ENCODE results near the gene MT1B. TPM values are rescaled to one million over a fixed set of nuclear protein-coding genes. Genes with fewer than 3 reads are reported as not detected.
"Not testable (repeated sequence)": the region's sequence is repeated elsewhere in the genome, so short reads cannot be mapped to it uniquely, and the experiment has no call there.

MT1B gene
- total and polyA plus RNA-seq, 8 donors: 0.45 to 0.66 TPM; not detected in 6

DNA sequence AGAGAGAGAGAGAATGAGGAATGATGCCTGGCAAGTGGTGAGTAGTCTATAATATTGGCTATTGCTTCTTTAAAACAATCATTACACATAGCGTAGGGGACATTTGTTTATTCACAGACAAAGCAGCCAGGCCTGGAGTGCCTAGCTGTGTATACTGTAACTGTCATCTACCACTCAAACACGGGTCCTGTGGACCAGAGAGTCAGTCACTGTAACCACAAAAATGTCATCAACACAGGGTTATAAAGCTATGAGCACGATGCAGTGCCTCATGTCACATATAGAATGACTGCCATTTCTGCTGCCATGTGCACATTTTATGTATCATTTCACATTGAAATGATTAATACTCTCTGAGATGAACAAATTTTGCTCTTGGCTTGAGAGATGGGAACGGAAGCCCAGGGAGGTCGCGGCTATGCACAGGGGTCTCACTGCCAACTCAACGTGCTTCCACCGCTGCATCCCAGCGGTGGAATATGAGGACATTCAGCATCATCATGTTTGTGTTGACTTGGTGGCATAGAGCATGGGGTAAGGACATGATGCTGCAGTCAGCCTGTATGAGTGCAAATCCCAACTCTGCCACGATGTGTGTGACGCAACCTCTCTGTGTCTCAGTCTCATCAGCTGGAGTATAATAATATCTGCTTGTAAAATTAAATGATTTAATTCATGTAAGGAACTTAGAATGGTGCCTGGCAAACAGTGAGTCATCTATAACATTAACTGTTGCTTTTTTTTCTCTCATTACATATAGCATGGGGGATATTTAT is 21.3 kb downstream of the MT1B start:
- Histone ChIP-seq H3K4me3 (no peak overlapping the region), H3K27me3 (peaks cover 28 to 88% of the 10 kb centered on the region in 2 donors), H3K4me1 (peaks cover 0 to 11% of the 10 kb centered on the region in 2 donors), H3K9me3 (no peaks in the 10 kb centered on the region), H3K36me3 (no peaks in the 10 kb centered on the region), H3K27ac (no peak overlapping the region)
- intact Hi-C loops (cut with DNase I): no loop called here
- DNase-seq (no peak), ATAC-seq (no peak)
- TF ChIP-seq, protein P1, sequence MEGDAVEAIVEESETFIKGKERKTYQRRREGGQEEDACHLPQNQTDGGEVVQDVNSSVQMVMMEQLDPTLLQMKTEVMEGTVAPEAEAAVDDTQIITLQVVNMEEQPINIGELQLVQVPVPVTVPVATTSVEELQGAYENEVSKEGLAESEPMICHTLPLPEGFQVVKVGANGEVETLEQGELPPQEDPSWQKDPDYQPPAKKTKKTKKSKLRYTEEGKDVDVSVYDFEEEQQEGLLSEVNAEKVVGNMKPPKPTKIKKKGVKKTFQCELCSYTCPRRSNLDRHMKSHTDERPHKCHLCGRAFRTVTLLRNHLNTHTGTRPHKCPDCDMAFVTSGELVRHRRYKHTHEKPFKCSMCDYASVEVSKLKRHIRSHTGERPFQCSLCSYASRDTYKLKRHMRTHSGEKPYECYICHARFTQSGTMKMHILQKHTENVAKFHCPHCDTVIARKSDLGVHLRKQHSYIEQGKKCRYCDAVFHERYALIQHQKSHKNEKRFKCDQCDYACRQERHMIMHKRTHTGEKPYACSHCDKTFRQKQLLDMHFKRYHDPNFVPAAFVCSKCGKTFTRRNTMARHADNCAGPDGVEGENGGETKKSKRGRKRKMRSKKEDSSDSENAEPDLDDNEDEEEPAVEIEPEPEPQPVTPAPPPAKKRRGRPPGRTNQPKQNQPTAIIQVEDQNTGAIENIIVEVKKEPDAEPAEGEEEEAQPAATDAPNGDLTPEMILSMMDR (IDR thresholded peaks at IDR 0.05): no peak

DNA sequence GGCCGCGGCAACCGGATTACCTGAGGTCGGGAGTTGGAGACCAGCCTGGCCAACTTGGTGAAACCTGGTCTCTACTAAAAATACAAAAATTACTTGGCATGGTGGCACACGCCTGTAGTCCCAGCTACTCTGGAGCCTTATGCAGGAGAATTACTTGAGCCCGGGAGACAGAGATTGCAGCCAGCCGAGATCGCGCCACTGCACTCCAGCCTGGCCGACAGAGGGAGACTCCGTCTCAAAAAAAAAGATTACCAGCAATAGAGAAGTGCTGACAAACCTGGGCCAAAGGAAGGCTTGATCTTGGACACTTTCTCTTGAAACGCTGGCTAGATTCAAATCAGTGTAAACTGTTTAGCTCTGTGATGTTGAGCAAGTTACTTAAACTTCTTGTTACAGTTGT is 22.2 kb downstream of the MT1B start:
- Histone ChIP-seq H3K27ac (no peak overlapping the region), H3K36me3 (no peaks in the 10 kb centered on the region), H3K4me1 (peaks cover 0 to 7% of the 10 kb centered on the region in 2 donors), H3K27me3 (peaks cover 18 to 78% of the 10 kb centered on the region in 2 donors), H3K4me3 (no peak overlapping the region), H3K9me3 (no peaks in the 10 kb centered on the region)
- DNase-seq: peak in 1 of 4 donors; percentile 36
- intact Hi-C loops (cut with DNase I): no loop called here
- TF ChIP-seq, protein P1 (IDR thresholded peaks at IDR 0.05): peak; percentile 40 to 47
- ATAC-seq: peak; percentile 70

DNA sequence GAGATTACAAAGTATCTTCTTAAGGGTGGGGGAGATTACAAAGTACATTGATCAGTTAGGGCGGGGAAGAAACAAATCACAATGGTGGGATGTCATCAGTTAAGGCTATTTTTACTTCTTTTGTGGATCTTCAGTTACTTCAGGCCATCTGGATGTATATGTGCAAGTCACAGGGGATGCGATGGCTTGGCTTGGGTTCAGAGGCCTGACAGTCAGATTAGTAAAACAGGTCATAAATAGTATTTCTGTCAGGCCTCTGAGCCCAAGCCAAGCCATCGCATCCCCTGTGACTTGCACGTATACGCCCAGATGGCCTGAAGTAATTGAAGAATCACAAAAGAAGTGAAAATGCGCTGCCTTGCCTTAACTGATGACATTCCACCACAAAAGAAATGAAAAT is 22.9 kb downstream of the MT1B start:
- H3K4me3 ChIP-seq; ATAC-seq; H3K9me3 ChIP-seq; DNase-seq; H3K4me1 ChIP-seq; H3K36me3 ChIP-seq; intact Hi-C loops (cut with DNase I); H3K27ac ChIP-seq: not testable (repeated sequence)
- H3K27me3 ChIP-seq: peaks cover 11 to 72% of the 10 kb centered on the region in 2 donors

DNA sequence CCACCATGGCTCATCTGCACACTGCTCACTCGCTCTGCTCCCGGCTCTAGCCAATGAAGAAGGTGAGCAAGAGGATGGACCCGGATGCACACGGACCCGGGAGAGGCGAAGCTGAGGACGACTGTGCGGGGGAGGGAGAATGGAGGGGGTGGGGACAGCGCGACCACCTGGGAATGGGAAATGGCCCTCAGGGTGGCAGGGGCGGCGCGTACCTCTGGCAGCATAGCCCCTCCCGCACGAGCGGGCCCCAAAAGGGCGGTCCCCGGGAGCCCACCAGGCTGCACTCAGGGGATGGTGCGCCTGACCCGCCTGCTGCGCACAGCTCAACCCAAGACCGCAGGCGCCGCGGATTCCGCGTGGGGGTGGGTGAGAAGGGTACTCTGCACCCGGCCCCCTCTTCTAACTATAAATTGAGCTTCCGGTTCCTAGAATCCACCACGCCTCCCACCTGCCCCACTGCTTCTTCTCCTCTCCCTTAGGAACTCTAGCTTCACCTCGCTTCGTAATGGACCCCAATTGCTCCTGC is 24.1 kb downstream of the MT1B start:
- DNase-seq (no peak), ATAC-seq (peak; percentile 46)
- intact Hi-C loops (cut with DNase I): no loop called here
- TF ChIP-seq, protein P1 (IDR thresholded peaks at IDR 0.05): no peak
- H3K4me3 ChIP-seq: peak overlapping the region; percentile 6 to 21
- peaks cover 5 to 60% of the 10 kb centered on the region in 2 donors for H3K27me3 ChIP-seq
- no peak overlapping the region for H3K27ac ChIP-seq
- no peaks in the 10 kb centered on the region for H3K9me3 ChIP-seq
- H3K36me3 ChIP-seq: no peaks in the 10 kb centered on the region
- H3K4me1 ChIP-seq: no peaks in the 10 kb centered on the region

DNA sequence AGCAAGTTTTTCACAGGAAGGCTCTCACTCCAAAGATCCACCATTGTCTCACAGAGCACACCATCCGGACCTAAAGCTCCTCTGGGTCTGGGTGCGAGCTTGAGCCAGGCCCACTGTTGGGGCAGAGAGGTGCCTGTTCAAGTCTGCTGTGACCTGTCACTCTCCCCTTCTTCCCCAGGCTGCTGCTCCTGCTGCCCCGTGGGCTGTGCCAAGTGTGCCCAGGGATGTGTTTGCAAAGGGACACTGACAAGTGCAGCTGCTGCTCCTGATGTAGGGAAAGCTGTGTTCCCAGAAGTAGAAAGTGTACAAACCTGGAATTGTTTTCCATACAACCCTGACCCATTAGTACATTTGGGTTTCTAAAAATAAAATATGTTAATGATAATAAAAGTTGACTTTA is 25.8 kb downstream of the MT1B start:
- no peak for ATAC-seq
- Histone ChIP-seq H3K36me3 (no peaks in the 10 kb centered on the region), H3K27ac (no peak overlapping the region), H3K27me3 (peaks cover 5 to 43% of the 10 kb centered on the region in 2 donors), H3K4me3 (no peak overlapping the region), H3K9me3 (no peaks in the 10 kb centered on the region), H3K4me1 (peaks cover under 1 to 8% of the 10 kb centered on the region in 2 donors)
- no peak for DNase-seq
- intact Hi-C loops (cut with DNase I): no loop called here
- TF ChIP-seq, protein P1 (IDR thresholded peaks at IDR 0.05): no peak
